IPS DF 4.7 (cell line): ENCODE data around the gene XKR7.

Experiments used
- DNase-seq: peaks from one replicate; pipeline ENCODE4 v3.0.0-alpha.2; 2013; ENCODE audit warnings: low spot score; ENCODE audit errors: extremely low read depth

Gene XKR7

DNA sequence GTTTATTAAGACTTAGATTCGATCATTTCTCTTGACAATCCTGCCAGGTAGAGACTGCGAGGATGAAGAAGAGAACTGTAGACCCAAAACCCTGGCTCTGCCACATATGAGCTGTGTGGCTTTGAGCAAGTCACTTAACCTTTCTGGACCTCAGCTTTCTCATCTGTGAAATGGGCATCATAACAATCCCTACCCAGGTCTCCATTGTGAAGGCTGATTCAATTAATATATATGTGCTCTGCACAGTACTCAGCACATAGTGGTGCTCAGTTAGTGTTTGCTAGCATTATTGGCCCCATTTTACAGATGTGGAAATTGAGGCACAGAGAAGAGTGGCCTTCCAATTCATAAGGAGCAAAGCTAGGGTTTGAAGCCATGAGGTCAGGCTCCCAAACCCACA is 7.9 kb downstream of the XKR7 start:
- no peak for DNase-seq

DNA sequence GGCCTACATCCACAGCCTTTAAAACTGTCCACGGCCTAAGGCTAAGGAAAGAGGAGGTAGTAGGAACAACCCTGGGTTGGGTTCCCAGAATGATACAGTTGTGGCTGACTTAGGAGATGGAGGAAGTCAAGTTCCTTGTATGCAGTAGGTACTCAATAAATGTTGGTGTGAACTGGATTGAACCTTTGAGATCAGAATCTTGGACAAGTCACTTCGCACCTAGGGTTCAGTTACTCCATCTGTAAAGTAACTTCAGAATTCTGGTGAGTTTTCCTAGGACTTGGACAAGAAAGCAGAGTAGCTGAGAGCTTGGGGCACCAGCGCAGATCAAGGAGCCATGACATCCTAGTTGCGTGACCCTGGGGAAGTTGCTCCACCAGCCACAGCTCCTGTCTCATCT is 9.1 kb downstream of the XKR7 start:
- DNase-seq, result no peak

DNA sequence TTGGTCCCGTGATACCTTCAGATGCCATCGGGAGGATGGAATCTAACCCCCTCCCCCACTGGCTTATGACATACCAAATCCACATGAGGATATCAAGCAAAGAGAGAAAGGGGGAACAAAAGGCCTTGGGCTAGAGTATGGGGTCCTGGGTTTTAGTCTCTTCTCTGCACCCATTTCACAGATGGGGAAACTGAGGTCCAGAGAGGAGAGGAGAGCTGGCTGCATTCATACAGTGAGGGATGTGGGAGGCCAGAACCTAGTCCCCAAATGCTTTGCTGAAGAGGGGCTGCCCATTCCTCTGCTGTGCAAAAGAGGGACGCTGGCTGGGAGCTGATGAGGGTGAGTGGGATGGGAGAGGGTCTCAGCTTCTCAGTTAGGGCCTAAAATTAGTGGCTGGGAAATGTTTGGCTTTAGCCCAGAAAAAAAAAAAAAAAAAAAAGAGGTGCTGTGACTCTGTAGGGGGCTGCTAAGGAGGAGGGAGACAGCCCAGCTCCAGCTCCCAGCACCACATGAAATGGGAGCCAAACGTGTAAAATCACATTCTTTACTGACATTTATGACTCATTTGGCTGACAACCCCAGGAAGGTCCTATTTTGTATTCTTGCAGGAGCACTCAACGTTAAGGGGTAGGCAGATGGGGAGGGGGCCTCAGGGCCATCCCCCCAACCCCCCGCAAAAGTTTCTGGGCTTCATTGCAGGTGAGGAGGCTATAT is 11.9 kb downstream of the XKR7 start:
- no peak for DNase-seq

DNA sequence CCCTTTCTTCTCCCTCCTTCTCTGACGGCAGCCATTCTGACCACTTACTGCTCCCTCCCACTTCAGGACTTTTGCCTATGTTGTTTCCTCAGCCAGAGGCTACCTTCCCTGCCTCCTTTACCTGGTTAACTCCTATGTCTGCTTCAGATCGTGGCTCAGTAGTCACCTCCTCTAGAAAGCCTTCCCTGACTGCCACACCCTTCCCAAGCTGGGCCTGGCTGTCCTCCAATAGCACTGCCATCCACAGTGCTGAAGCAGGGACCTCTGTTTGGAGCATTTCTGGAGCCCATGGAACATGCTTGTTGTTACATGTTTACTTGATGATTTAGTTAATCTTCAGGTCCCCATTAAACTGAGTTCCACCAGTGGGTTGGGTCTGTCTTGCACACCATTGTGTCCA is 13.8 kb downstream of the XKR7 start:
- DNase-seq, result no peak

DNA sequence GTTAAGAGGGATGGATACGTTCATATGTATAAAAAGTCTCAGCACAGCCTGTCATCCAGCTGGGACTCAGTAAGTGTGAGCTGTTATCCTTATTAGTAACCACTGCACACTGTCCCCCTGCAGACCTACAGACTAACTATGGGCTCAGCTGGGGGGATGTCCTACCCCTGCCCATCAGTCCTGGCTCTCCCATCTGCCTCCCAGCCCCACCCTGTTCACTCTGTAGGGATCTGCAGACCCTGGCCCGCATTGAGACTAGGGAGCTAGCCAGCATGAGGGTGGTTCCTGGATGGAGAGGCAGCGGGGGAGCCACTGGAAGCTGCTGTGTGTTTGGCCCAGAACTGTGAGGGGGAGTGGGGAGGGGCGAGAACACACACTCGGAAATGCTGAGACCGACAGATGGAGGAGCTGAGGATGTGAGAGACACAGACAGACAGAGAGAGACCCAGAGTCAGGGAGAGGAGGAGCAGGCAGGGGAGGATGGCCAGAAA is 17.1 kb downstream of the XKR7 start:
- no peak for DNase-seq

DNA sequence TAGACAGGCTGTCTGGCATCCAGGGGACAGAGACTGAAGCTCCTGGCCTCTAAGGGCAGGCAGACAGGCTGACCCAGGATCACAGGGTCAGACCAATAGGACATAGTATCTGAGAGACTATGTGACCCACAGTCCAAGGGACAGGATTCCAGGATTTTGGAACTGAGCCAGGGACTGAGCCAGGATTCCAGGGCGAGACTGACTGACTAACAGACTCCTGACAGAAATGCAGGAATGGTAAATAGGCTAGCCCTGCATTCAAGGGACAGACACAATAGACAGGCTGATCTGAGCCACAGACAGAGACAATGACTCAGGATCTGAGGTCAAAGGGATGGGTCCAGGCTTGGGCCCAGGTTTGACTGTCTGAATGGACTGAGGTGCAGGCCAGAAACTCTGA is 19.8 kb downstream of the XKR7 start:
- no peak for DNase-seq

DNA sequence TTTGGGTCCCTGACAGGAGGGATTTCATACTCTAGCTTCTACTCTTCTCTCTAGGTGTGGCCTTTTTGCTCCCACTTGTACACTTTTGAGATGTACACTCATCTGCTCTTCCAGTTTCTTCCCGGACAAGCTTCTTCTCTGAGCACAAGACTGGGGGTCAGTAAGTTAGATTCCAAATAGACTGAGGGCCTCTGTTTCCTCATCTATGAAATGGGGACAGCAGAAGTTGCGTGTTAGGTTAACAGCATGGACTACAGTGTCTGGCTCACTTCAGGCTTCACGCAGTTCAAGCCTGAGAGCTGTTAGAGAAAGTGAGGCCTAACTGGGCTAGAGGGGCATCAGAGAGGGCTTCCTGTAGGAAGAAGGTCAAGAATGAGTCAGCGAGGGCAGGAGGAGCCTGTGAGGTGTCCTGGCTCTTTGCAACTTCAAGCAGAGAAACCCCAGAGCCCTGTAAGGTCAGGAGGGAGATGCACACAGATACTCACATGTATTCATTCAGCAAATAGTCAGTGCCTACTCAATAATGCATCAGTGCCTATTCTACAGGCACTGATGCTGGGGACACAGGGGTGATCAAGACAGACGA is 20.6 kb downstream of the XKR7 start:
- no peak for DNase-seq

DNA sequence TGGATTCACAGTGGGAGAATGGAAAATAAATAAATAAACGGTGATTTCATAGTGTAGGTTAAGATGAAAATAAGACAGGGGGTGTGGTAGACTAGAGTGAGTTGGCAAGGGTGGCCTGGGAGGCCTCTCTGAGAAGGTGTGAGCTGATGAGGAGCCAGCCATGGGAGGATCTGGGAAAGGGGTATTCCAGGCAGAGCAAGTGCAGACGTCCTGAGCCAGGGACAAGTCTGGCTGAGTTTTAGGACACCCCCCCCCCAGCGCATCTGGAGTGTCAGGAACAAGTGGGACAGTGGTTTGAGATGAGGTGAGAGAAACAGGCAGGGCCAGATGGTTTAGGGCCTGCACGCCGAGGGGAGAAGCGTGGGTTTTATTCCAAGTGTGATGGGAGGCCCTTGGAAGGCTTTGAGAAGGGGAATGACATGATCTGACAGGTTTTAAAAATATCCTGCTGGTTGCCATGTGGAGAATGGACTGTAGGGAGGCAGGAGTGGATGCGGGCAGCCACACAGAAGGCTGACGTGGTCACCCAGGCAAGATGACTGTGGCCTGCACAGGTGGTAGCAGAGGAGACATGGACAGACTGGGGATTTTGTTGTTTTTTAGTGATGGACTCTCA is 21.2 kb downstream of the XKR7 start:
- no peak for DNase-seq

DNA sequence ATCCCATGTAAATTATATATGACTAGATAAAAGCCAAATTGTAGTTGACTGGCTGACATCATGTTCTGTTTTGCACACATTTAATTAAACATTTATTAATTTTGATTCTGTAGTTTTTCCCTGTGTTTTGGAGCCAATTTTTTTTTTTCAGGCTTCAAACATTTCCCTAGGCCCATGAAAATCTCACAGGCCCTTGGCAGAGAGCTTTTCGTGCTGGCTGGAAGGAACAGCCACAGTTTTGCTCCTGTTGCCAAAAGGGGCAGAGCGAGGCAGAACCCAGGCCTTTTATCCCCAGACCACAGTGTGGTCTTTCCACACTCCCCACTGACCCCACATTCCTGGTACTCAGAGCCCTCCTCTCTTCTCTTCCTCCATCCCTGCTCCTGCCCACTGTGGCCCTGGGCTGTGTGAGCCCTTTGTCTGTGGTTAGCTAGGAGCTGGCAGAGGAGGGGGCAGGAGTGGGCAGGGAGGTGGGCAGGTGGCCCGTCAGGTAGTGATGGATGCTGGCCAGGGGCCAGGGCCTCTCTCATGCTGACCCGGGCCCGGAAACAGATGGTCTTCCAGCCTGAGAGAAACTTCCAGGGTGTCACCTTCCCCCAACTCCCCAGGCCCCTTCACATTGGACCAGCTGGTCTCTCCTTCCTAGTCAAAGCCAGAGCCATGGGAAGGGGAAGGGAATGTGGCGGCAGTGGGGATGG is 22.8 kb downstream of the XKR7 start:
- DNase-seq, result no peak

DNA sequence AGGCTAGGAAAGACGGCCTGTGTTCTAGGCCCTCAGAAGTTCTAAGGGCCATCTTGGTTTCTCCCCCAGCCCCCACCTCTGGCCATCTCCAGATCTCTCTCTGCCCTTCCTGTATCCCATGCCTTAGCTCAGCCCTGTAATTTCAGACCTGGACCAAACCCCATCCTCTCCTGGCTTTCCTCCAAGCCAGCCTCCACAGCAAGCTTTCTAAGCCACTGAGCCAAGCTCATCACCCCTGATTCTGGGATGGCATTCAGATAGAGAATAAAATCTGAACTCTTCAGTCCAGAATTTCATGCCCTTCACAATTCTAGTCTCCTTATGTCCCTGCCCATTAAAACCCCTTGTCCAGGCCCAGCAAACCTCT is 23.4 kb downstream of the XKR7 start:
- no peak for DNase-seq

DNA sequence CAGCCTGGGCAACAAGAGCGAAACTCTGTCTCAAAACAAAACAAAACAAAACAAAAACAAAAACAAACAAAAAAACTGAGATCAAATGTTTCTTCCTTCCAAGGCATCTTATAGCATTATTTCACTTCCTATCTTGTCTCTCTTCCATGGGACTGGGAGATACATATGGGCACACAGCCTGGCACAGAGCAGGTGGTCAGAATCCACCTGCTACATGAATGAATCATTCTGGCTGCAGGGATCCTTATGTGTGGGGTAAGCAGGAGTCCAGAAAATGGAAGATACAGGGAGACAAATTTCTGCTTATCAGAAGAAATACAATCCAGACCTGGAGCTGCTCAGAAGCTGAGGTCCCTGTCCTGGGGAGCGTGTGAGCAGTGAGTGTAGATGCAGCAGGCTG is 24.1 kb downstream of the XKR7 start:
- no peak for DNase-seq

DNA sequence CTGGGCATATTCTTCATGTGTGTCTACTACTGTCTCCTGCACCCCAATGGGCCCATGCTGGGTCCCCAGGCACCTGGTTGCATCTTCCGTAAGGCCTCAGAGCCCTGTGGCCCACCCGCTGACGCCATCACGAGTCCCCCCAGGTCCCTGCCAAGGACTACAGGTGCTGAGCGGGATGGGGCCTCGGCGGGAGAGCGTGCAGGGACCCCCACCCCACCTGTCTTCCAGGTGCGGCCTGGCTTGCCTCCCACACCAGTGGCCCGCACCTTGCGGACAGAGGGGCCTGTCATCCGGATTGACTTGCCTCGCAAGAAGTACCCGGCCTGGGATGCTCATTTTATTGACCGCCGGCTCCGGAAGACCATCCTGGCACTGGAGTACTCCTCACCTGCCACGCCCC is 29.0 kb downstream of the XKR7 start:
- no peak for DNase-seq

DNA sequence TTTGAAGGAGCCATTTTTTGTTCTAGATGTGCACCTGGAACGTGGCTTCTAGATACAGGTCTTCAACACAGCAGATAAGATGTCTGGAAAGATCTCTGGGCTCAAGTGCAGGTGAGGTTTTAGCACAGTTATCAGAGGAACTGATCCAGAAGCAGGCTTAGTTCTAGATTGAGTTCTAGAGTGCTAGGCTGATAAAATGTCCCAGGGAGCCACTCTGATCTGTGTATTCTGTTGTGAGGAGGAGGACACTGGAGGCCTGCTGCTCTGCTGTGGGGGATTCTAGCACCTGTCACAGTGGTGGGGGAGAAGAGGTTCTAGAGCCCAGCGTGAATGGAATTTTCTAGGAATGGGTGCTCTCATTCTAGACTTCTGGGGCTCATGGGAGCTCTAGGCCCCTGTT is 30.3 kb downstream of the XKR7 start:
- no peak for DNase-seq

DNA sequence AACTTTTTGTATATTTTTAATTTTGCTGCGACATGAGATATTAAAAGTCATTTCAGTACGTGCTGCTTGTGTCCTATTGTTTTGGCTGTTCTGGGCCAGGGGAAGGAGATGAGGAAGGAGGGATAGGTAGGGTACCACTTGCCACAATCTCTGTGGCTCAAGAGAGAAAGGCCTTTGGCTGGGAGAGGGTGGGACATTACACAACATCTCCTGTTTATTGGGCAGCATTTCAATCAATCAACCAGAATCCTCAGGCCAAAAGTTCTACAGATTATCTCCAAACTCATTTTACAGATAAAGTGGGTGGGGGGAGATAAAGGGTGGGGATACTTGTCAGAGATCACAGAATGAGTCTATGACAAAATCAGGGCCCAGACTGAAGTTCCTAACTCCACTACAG is 35.4 kb downstream of the XKR7 start:
- no peak for DNase-seq

DNA sequence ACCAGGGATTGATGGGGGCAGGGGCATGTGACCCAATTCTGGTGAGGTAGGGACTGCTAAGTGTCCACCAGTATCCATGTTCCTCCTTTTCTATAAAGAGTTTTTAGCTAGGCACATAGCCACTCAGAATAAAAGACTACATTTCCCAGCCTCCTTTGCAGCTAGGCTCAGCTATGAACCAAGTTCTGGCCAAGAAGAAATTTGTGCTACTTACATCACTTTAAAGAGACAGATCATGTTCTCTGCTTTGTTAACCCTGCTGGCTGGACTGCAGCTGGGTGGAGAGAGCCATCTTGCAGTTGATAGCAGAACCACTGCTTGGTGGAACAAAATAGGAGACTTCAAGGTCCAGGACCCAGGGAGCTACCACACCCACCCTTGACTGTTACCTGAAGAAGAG is 37.0 kb downstream of the XKR7 start:
- DNase-seq, result no peak

DNA sequence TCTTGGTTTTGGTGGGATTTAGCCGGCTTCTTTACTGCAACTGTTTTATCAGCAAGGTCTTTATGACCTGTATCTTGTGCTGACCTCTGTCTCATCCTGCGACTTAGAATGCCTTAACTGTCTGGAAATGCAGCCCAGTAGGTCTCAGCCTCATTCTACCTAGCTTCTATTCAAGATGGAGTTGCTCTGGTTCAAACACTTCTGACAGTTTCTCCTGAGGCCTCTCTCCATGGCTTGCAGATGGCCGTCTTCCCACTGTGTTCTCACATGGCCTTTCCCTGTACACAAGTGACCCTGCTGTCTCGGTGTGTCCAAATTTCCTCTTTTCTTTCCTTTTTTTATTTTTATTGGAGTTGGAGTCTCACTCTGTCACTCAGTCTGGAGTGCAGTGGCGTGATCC is 38.1 kb downstream of the XKR7 start:
- no peak for DNase-seq

DNA sequence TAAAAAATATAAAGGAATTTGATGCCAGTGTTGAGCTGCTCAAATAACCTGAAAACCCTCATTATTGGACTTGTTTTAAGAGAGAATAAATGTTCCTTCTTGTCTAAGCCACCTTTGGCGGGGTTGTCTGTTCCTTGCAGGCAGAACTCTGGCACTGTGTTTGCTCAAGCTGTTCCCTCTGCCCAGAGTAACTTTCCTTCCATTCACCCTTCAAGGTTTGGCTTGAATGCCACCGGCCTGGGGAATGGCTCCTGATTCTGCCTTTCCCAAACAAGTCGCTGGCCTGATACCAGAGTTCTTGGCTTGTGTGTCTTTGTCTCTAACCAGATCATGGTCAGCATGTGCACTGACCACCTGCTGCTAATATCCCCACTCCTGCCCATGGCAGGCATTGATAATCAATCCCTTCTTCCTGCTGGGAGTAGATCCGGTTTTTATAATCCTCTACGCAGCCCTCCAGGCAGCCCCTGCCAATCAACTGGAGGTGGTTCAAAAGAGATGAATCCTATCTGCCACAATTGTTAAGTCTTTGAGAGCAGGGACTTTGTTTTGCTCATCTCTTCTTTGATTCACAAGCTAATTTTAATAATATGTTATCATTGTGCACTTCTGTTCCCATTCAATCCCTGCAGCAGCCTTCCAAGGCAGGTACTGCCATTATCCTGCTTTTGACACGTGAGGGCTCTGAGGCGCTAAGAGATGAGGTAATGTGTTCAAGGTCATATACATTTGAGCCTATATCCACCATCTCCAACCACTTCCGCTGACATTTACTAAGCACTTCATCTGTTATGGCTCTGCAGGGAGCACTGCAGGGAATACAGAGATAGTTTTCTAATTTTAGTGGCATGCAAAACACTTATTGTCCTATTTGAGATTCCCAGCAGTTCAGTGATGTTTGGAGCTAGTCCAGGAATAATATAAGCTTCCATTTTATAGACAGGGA is 39.2 kb downstream of the XKR7 start:
- DNase-seq, result no peak

DNA sequence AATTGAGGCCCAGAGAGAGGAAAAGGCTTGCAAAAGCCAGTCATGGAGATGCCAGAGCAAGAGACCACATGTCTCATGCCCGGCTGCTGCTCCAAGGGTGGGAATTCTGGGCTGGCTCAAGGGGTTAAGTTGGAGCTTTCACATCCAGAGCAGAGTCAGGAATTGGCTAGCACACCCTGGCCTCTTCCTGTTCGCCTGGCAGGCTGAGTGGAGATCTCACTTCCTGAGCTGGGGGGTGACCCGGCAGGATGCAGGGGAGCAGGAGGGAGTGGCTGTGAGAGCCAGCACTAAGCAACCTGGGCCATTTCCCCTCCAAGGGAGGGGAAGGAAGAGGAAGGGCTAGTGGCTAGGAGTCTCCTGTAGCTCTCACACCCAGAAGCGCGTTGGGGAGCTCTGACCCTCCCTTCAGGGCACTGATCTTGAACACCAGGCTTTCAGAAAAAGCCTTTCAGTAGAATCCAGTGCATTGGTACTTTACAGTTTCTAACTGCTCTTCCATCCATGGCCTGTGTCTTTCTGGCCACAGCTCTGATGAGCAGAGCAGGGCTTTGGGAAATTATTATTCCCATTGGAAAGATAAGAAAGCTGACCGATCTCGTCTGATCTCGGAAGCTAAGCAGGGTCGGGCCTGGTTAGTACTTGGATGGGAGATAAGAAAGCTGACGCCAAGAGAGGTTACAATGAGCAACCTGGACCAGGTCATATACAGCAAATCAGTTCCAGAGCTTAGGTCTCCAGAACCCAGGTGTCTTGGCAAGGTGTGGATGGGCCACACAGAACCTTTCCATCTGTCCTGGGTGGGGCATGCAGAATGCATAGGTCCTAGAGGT is 40.1 kb downstream of the XKR7 start:
- DNase-seq, result no peak

DNA sequence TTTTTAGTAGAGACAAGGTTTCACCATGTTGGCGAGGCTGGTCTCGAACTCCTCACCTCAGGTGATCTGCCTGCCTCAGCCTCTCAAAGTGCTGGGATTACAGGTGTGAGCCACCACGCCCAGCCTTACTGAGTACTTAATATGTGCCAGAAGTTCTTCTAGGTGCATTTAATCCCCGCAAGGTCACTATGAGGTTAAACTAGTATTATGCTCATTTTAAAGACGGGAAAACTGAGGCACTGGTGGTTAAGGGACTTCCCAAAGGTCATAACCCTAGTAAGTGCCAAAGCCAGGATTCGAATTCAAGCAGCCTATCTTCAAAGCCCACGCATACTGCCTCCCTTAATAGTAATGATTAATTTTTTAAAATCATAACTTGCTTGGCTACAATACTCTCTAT is 41.6 kb downstream of the XKR7 start:
- no peak for DNase-seq

DNA sequence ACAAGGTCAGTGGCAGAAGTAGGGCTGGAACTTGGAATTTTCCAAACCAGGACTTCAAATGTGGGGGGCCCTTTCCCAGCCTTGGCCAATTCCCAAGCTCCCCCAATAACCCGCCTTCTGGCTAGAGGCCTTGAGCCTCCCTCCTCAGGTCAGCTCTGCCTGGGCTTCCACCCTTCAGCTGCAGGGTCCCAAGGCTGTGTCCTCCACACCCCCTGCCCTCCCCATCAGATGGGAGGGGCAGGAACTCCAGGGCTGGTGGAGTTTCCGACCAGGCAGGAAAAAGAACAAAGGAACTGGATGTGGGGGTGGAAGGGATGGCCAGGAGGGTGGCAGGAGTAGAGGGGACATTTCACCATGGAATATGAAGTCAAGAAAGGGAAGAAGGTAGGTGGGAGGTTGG is 42.1 kb downstream of the XKR7 start, which contains the start of gene CCM2L:
TSS of gene CCM2L (plus strand) at position 338 of the 400 bp plus-strand sequence. CDS start at position 355, 17 bp downstream.
- no peak for DNase-seq
